Mucosa of rectum (tissue), 2 donors: ENCODE measurements around the gene TMEM244.

Source experiments
- H3K27ac ChIP-seq, 2 donors: one replicate each; pipeline ENCODE4 v1.7.0; 2013; ENCODE audit warnings: inconsistent platforms in 2 of 2, low read depth in 2 of 2, low read length in 2 of 2
- H3K27me3 ChIP-seq, 2 donors: one replicate each; pipeline ENCODE4 v1.7.0; 2013; ENCODE audit warnings: low read length in 2 of 2; ENCODE audit not compliant: control insufficient read depth in 2 of 2, insufficient read depth in 2 of 2
- H3K36me3 ChIP-seq, 2 donors: one replicate each; pipeline ENCODE4 v1.7.0; 2013; ENCODE audit warnings: low read length in 2 of 2; ENCODE audit not compliant: control insufficient read depth in 2 of 2, insufficient read depth in 2 of 2
- H3K4me1 ChIP-seq, 2 donors: one replicate each; pipeline ENCODE4 v1.7.0; 2013; ENCODE audit warnings: low read length in 2 of 2, mild to moderate bottlenecking in 1 of 2; ENCODE audit not compliant: control insufficient read depth in 2 of 2, insufficient read depth in 2 of 2
- H3K4me3 ChIP-seq, 2 donors: one replicate each; pipeline ENCODE4 v1.7.0; 2013; ENCODE audit warnings: low read length in 2 of 2
- H3K9ac ChIP-seq, 2 donors: one replicate each; pipeline ENCODE4 v1.7.0; 2013; ENCODE audit warnings: low read length in 2 of 2, low read depth in 1 of 2, mild to moderate bottlenecking in 1 of 2
- H3K9me3 ChIP-seq, 2 donors: one replicate each; pipeline ENCODE4 v1.7.0; 2013; ENCODE audit warnings: low read length in 2 of 2; ENCODE audit not compliant: control insufficient read depth in 2 of 2
- donor health status: healthy.
- donor health status: Normal muscosa, but diverticular disease.

The TMEM244 gene

DNA sequence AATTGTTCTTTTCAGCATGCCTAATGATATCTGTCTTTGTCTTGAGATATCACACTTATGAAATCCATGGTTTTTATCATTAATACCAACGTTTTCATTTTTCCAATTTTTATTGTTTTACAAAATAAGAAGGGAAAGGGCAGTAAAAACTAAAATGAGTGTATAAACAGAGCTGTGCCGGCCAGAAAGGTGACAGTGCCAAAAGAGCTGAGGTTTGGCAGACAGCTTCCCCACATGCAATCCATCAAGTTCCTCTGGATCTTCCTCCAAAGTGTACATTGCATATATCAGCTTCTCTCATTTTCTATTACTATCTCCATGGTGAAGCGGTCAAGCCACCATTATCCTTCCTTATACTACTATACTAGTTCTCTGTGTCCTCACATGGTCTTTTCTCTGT is 10.1 kb upstream of the TMEM244 start:
- no peak overlapping the region for H3K9ac ChIP-seq
- no peaks in the 10 kb centered on the region for H3K4me1 ChIP-seq
- H3K9me3 ChIP-seq = no peaks in the 10 kb centered on the region
- no peaks in the 10 kb centered on the region for H3K27me3 ChIP-seq
- no peak overlapping the region for H3K4me3 ChIP-seq
- no peak overlapping the region for H3K27ac ChIP-seq
- no peaks in the 10 kb centered on the region for H3K36me3 ChIP-seq

DNA sequence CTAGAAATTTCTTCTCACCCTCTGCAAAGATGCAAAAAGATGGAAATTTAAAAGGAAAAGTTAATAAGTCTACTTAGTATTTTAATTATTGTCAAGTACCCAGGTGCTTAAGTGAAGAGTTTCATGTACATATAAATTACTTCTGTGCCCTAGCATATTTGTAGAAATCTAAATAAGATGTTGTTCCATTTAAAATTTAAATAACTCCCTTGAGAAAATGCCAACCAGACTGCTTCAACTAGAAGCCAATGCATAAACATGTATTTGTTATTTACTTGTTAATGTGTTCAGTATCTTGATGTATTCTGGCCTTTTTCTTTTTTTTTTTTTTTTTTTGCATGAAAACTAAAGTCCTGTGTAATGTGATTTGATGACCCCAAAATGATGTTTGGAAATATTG is 6.3 kb upstream of the TMEM244 start:
- H3K27ac ChIP-seq = no peak overlapping the region
- H3K9me3 ChIP-seq = no peaks in the 10 kb centered on the region
- no peak overlapping the region for H3K4me3 ChIP-seq
- H3K9ac ChIP-seq = no peak overlapping the region
- no peaks in the 10 kb centered on the region for H3K27me3 ChIP-seq
- H3K4me1 ChIP-seq = no peaks in the 10 kb centered on the region
- no peaks in the 10 kb centered on the region for H3K36me3 ChIP-seq

DNA sequence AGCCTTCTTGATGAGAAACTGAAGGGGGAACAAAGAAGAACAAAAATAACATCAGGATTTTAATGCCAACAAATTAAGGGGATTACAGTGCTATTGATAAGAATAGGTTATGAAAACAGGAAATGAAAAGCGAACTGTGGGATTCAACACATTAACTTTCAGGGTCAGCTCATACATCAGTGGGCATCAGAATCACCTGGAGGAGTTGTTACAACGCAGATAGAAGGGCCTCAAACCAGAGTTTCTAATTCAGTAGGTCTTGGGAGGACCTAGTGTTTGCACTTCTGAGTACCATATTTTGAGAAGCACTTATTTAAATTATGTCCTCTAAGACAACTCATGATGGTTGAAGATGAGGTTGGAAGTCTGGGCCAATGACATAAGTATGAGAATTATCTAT is 5.6 kb upstream of the TMEM244 start:
- Histone ChIP-seq H3K4me3 (no peak overlapping the region), H3K27me3 (no peaks in the 10 kb centered on the region), H3K9me3 (no peaks in the 10 kb centered on the region), H3K4me1 (no peaks in the 10 kb centered on the region), H3K9ac (no peak overlapping the region), H3K27ac (no peak overlapping the region), H3K36me3 (no peaks in the 10 kb centered on the region)

DNA sequence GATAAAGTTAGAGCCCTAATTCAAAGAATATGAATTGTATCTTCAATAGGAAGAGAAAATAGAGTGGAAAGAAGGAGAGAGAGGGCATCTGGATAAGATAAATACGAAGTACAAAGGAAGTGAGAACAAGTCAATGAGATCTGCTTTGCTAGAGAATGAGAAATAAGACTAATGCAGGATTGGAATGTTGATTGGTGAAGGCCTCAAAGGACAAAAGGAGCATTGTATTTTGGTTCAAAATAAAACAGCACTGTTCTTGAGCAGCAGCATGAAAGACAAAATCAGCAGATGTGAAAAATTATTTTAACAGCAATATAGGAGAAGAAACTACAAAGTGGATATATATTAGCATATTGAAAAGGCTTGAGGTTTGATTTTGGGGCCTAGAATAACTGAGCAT is 5.1 kb upstream of the TMEM244 start:
- Histone ChIP-seq H3K27ac (no peak overlapping the region), H3K27me3 (no peaks in the 10 kb centered on the region), H3K9me3 (no peaks in the 10 kb centered on the region), H3K4me1 (no peaks in the 10 kb centered on the region), H3K9ac (no peak overlapping the region), H3K36me3 (no peaks in the 10 kb centered on the region), H3K4me3 (no peak overlapping the region)

DNA sequence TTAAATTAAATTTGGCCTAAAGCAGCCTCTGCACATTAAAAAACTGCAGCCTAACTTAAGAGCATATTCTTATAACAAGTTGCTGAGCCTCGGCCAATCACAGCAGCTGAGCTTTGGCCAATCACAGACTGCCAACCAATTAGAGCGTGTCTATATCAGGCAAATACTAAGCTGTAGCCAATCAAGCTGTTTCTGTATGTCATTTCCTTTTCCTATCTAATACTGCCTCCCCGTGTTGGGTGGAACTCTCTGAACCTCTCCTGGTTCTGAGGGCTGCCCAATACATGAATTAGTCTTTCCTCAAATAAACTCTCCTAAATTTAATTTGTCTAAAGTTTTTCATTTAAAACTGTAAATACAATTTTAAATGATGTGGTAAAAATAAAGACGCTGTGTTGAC is 3.9 kb upstream of the TMEM244 start:
- Histone ChIP-seq H3K4me1 (no peaks in the 10 kb centered on the region), H3K36me3 (no peaks in the 10 kb centered on the region), H3K4me3 (no peak overlapping the region), H3K9me3 (no peaks in the 10 kb centered on the region), H3K9ac (no peak overlapping the region), H3K27me3 (no peaks in the 10 kb centered on the region), H3K27ac (no peak overlapping the region)

DNA sequence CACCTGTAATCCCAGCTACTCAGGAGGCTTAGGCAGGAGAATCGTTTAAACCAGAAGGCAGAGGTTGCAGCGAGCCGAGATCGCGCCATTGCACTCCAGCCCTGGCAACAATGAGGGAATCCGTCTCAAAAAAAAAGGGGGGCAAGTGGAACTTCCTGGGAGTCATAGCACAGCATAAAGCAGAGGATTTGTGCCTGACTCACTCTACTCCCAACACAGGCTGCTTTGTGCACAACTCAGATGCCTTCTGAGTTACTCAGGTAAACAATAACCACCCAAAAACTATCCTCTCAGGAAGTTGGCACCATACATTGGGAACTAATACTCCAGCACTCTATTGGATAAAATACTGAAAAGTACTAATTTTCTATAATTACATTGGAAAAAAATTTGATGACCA is 2.5 kb upstream of the TMEM244 start:
- Histone ChIP-seq H3K27me3 (no peaks in the 10 kb centered on the region), H3K4me3 (no peak overlapping the region), H3K9me3 (no peaks in the 10 kb centered on the region), H3K9ac (no peak overlapping the region), H3K27ac (no peak overlapping the region), H3K36me3 (no peaks in the 10 kb centered on the region), H3K4me1 (no peaks in the 10 kb centered on the region)

DNA sequence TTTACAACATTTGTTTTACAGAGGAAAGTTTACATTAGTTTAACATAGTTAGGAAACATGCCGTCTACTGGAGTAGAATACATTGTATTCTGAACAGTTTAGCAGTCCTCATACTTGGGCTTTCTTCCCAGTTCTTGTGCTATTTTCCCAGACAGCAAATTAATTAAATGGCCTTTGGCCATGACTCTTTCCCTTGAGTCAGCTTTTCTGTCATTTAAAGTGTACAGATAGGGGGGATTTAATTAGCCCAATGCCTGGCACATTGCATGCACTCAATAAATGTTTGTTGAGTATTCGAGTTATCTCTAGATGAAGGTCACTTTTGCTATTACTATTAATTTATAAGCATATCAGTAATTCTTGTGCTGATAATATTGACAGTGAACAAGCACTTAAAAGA is 1.6 kb downstream of the TMEM244 start:
- Histone ChIP-seq H3K4me1 (no peaks in the 10 kb centered on the region), H3K27me3 (no peaks in the 10 kb centered on the region), H3K9ac (no peak overlapping the region), H3K4me3 (no peak overlapping the region), H3K27ac (no peak overlapping the region), H3K9me3 (no peaks in the 10 kb centered on the region), H3K36me3 (no peaks in the 10 kb centered on the region)

DNA sequence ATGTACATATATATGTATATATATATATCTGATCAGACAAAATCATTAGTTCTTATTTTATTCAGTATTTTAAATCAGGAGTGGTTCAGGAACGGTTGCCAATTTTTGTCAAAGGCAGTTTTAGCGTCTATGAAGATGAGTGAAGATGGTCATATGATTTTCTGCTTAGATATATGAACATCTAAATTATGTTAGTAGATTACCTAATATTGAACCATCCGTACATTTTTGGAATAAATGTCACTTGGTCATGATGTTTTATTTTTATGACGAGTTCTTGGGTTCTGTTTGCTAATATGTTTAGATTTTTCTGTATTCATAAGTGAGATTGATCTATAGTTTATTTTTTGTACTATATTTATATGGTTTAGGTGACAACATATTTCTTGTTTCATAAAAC is 3.3 kb downstream of the TMEM244 start:
- Histone ChIP-seq H3K27me3 (no peaks in the 10 kb centered on the region), H3K36me3 (no peaks in the 10 kb centered on the region), H3K4me3 (no peak overlapping the region), H3K9me3 (no peaks in the 10 kb centered on the region), H3K4me1 (no peaks in the 10 kb centered on the region), H3K9ac (no peak overlapping the region), H3K27ac (no peak overlapping the region)

DNA sequence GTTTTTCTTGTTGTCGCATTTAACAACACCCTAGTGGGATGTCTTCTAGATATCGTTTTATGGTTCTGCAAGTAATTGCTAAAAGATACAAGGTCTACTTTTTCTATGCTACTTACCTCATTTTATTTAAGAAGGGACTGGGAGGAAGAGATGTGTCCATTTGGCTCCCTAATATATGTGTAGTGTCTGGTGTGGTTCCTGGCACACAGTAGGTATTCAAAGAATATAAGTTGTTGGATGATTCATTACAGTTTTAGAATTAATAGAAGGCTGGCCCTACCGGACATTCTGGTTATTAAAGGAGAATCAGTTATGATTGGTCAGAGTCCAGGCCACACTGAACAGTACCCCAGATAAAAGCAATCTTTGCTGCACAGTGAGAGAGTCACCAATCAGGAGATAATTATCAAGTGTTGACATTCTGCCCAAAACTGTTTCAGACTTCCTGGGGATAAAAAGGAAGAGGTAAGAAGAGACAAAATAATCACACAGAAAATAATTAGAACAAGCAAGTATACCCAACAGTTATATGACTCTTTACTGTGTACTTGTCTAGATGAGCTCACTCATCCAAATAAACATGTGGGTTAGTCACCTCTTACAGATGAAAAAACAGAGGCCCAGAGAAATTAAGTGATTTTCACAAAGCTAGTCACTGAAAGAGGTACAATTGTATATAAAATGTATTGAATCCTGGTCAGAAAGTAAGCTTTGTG is 7.0 kb downstream of the TMEM244 start:
- H3K4me1 ChIP-seq = no peaks in the 10 kb centered on the region
- no peak overlapping the region for H3K27ac ChIP-seq
- no peak overlapping the region for H3K4me3 ChIP-seq
- H3K27me3 ChIP-seq = no peaks in the 10 kb centered on the region
- H3K9ac ChIP-seq = no peak overlapping the region
- H3K36me3 ChIP-seq = no peaks in the 10 kb centered on the region
- H3K9me3 ChIP-seq = no peaks in the 10 kb centered on the region

DNA sequence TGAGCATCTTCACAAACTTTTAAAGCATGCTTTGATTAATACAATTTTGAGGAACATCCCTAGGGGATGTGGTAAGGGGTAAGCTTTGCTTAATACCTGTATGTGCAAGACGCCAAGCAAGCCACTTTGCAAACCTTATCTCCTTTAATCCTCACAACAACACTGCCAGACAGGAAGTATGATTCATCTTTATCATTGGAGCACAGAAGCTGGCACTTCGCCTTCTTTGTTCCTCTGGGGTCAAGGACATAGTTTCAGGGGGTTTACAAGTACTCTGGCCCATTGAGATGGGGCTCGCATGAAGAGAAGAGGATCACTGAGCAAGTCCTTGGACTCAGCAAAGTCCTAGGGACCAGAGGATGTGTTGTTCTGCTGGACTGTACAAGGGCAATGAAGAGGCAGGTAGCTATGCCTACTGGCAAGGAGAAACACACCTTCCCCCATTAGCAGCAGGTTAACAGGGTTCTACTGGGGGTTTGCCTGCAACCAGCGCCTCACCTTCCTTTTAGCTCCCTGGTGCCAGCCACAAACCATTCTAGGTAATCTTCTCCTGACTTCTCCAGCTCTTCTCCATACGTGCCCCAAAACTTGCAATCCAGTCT is 8.8 kb downstream of the TMEM244 start:
- Histone ChIP-seq H3K27ac (no peak overlapping the region), H3K27me3 (no peaks in the 10 kb centered on the region)

More for the DNA sequence above, 8.8 kb downstream of the TMEM244 start:
- Histone ChIP-seq H3K9me3 (no peaks in the 10 kb centered on the region), H3K4me3 (no peak overlapping the region), H3K36me3 (no peaks in the 10 kb centered on the region), H3K9ac (no peak overlapping the region), H3K4me1 (no peaks in the 10 kb centered on the region)
